GM12878 (cell line): ENCODE results near the gene PERM1. TPM values are rescaled to one million over a fixed set of nuclear protein-coding genes. Genes with fewer than 3 reads are reported as not detected.

Experiments used
- ASH2L ChIP-seq: fragments of 300-600, 200-600 bp; sonication (generic); IDR thresholded peaks from 2 replicates; pipeline ENCODE4 v1.6.1; 2017; ENCODE audit warnings: low read depth, mild to moderate bottlenecking, borderline replicate concordance
- CEBPB ChIP-seq, 2 experiments: fragments of 150-350 bp in 1 of 2; IDR thresholded peaks; 2 replicates each; pipeline ENCODE4 v1.6.1; 2012 to 2014; ENCODE audit warnings: low read depth in 2 of 2, low read length in 2 of 2, borderline replicate concordance in 1 of 2, inconsistent platforms in 1 of 2
- CREM ChIP-seq: IDR thresholded peaks from 2 replicates; pipeline ENCODE4 v1.6.1; 2014; ENCODE audit warnings: antibody characterized with exemption, low read depth
- E2F4 ChIP-seq: IDR thresholded peaks from 2 replicates; pipeline ENCODE4 v1.6.1; 2012; ENCODE audit warnings: low read depth, low read length, improper control_type of control experiment
- E4F1 ChIP-seq: fragments of 450-650 bp; IDR thresholded peaks from 2 replicates; pipeline ENCODE4 v1.6.1; 2018; ENCODE audit warnings: borderline replicate concordance, mild to moderate bottlenecking; ENCODE audit not compliant: partially characterized antibody
- HDAC2 ChIP-seq: fragments of 200-600 bp; sonication (generic); IDR thresholded peaks from 2 replicates; pipeline ENCODE4 v1.6.1; 2017
- MEF2B ChIP-seq: fragments of 450-650 bp; IDR thresholded peaks from 2 replicates; pipeline ENCODE4 v1.6.1; 2018; ENCODE audit warnings: mild to moderate bottlenecking, moderate library complexity; ENCODE audit not compliant: partially characterized antibody, poor library complexity, severe bottlenecking
- NR2C1 ChIP-seq: fragments of 450-650 bp; IDR thresholded peaks from 2 replicates; pipeline ENCODE4 v1.6.1; 2017; ENCODE audit warnings: antibody characterized with exemption, mild to moderate bottlenecking, moderate library complexity
- NR2C2 ChIP-seq: IDR thresholded peaks from 2 replicates; pipeline ENCODE4 v1.6.1; 2011; ENCODE audit warnings: borderline replicate concordance, low read depth; ENCODE audit not compliant: control insufficient read depth, insufficient read length
- PAX5 ChIP-seq: IDR thresholded peaks from 2 replicates; pipeline ENCODE4 v1.6.1; 2011; ENCODE audit warnings: low read depth, low read length, borderline replicate concordance
- PKNOX1 ChIP-seq: fragments of 450-650 bp; IDR thresholded peaks from 2 replicates; pipeline ENCODE4 v1.6.1; 2016; ENCODE audit warnings: mild to moderate bottlenecking
- POU2F2 ChIP-seq: IDR thresholded peaks from 3 replicates; pipeline ENCODE4 v1.6.1; 2011; ENCODE audit warnings: low read depth, mild to moderate bottlenecking, low read length, borderline replicate concordance
- RB1 ChIP-seq: fragments of 450-650 bp; formaldehyde crosslinking; IDR thresholded peaks from 2 replicates; pipeline ENCODE4 v1.6.1; 2017; ENCODE audit warnings: mild to moderate bottlenecking, borderline replicate concordance
- ZBTB4 ChIP-seq: fragments of 450-650 bp; formaldehyde crosslinking; IDR thresholded peaks from 2 replicates; pipeline ENCODE4 v1.4.0; 2022; ENCODE audit warnings: mild to moderate bottlenecking, moderate library complexity
- ZBTB40 ChIP-seq: fragments of 450-650 bp; IDR thresholded peaks from 2 replicates; pipeline ENCODE4 v1.6.1; 2016; ENCODE audit warnings: mild to moderate bottlenecking, moderate library complexity, borderline replicate concordance
- ZNF207 ChIP-seq: fragments of 450-650 bp; IDR thresholded peaks from 2 replicates; pipeline ENCODE4 v1.6.1; 2014; ENCODE audit warnings: antibody characterized with exemption, mild to moderate bottlenecking, borderline replicate concordance
- polyA plus RNA-seq, 11 experiments: library from polyadenylated mRNA; depleted of rRNA in 4 of 11; unstranded in 6 of 11; stranded (reverse) in 5 of 11; fragments of >200 nt; fragmentation: Nextera tagmentation in 4 of 11; fragmentation: Illumina TruSeq in 1 of 11; extraction: Ambion mirVana in 4 of 11; extraction: Trizol in 1 of 11; gene quantifications; 1 replicate in 1 of 11; 2 replicates in 10 of 11; pipeline versions ENCODE4 v1.2.1 to v1.2.3, GENCODE V29; 2011 to 2016; ENCODE audit warnings: inconsistent platforms in 2 of 11, missing spikeins in 2 of 11, low read depth in 1 of 11
- total RNA-seq, 4 experiments: library from RNA; depleted of rRNA in 3 of 4; stranded (reverse); fragments of >200 nt in 3 of 4; fragmentation: Illumina TruSeq in 1 of 4; extraction: Trizol in 1 of 4; gene quantifications; 2 replicates each; pipeline versions ENCODE4 v1.2.1 to v1.2.3, GENCODE V29; 2013 to 2021

The PERM1 gene
- total and polyA plus RNA-seq, 10 of the 15 experiments (the other 5 are each of a cell fraction or from before 2014, with no cell fraction given): not detected

- peak; percentile 50 for TF ChIP-seq PKNOX1
- TF ChIP-seq NR2C1: no peak
- no peak for TF ChIP-seq E2F4
- TF ChIP-seq MEF2B: peak; percentile 85
- TF ChIP-seq CEBPB (IDR thresholded peaks at IDR 0.05; ENCODE audit: borderline replicate concordance in 1 of 2, low read depth in 2 of 2, low read length in 2 of 2): no peak
- no peak for TF ChIP-seq PAX5
- no peak for TF ChIP-seq NR2C2
- peak; percentile 68 for TF ChIP-seq CREM
- no peak for TF ChIP-seq HDAC2
- TF ChIP-seq ZBTB40: no peak; the same call in 1 of the 2 replicates
- no peak for TF ChIP-seq E4F1
- TF ChIP-seq POU2F2: peak; percentile 74; the same call in 1 of the 3 replicates
- peak; percentile 57; the same call in 1 of the 2 replicates for TF ChIP-seq ZNF207
- 0 out of 2 replicates have a peak, but pooled peaks have one; percentile 63 for TF ChIP-seq ASH2L
- no peak for TF ChIP-seq ZBTB4 (CRISPR knock-in tag)
- 0 out of 2 replicates have a peak, but pooled peaks have one; percentile 10 for TF ChIP-seq RB1
These were observed 31.4 kb upstream of the PERM1 start, which contains the start of gene ISG15 (continued) for GRCh38 chr1:1013105-1013921.
